ENCODE results near the gene TAF5L.
"Not testable (repeated sequence)": the region's sequence is repeated elsewhere in the genome, so short reads cannot be mapped to it uniquely, and the experiment has no call there.

TAF5L gene

DNA sequence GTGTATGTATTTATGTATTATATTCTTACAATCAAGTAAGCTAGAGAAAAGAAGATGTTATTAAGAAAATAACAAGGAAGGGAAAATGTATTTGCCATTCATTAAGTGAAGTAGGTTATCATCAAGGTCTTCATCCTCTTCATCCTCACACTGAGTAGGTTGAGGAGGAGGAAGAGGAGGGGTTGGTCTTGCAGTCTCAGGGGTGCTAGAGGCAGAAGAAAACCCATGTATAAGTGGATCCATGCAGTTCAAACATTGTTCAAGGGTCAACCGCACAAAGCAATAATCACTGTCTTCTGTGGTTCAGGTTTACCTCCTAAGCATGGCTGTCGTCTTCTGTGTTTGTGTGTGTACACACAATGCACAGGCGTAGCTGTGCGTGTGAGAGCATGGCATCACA is 17.0 kb upstream of the TAF5L start:
- no peak for DNase-seq (ENCODE audit: low read depth in 1 of 2, low spot score in 1 of 2)

DNA sequence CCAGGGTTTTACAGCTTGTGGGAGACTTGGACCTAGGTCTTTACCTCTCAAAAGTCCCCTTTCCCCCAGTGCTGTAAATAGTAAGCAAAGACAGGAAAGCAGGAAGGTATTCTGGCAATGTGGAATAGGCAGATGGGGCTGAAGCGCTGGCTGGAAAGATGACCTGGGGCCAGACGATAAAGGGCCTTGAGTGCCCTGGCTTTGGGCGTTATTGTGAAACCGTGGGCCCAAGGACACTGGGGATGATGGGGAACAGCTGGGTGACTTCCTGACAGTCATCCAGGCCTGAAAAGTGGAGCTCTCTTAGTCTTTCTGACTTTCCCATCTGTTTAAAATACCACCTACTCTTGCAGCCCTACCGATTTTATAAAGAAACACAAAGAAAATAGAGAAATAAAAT is 16.5 kb upstream of the TAF5L start:
- DNase-seq (ENCODE audit: low read depth in 1 of 2, low spot score in 1 of 2), result no peak

DNA sequence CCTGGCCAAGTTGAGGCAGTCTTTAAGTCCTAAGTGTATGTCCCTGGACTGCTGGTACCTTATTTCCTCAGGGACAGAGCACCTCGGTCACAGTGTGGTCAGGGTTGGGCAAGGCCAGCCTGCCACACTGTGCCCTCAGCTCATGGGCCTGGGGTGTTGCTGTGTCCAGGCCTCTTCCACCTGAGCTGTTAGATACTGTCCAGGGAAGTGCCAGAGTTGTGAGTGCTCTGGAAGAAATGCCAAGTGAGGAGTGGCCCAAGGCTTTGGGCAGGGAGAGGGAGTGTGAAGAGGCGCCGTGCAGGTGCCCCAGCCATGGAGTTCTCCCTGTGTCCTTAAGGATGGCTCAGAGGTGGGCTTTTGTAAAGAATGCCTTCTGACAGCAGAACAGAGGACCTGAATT is 15.4 kb upstream of the TAF5L start:
- DNase-seq (ENCODE audit: low read depth in 1 of 2, low spot score in 1 of 2), result no peak

DNA sequence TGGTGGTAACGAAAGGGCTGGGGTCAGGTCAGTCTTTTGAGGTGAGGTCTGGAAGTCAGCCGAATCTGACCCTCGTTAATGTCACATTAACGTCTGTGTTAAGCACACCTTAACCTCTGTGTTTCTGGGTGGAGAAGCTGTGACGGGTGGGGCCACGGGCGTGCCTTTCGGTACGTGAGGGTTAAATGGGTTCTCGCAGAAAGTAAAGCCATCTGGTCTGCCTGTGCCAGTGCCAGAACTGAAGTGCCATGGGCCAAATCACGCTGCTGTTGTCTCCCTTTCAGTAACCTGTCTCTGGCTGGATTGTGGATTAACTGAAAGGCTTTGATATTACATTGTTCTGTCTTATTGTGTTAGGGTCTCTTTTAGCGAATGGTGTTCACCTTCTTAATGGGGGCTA is 14.5 kb upstream of the TAF5L start:
- no peak for DNase-seq (ENCODE audit: low read depth in 1 of 2, low spot score in 1 of 2)

DNA sequence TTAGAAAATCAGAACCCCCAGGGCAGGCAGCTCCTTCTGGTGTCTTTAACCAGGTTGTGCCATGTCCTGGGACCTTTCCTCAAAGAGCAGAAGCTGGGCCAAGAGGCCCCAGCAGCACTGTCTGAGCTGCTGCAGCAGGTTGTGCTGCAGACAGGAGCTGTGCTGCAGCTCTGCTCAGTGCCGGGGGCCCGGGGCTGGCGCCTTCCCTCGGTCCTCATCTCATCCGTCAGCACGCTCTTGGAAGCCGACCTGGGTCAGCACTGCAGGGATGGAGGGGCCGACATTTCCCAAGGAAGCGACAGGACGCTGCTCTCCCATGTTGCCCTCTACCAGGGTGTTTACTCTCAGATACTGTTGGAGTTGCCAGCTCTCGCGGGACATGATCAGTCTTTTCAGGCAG is 11.8 kb upstream of the TAF5L start:
- no peak for DNase-seq (ENCODE audit: low read depth in 1 of 2, low spot score in 1 of 2)

DNA sequence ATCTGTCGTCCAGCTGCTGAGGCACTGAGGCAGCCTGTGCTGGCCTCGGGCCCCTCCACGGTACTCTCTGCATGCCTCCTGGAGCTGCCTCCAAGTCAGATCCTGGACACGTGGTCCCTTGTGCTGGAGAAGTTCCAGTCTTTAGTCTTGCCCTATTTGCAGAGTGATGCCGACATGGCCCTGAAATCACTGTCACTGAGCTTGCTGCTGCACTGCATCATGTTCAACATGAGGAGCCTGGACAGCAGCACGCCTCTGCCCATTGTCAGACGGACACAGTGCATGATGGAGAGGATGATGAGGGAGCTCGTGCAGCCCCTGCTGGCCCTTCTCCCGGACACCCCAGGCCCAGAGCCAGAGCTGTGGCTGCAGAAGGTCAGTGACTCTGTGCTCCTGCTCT is 10.1 kb upstream of the TAF5L start:
- DNase-seq (ENCODE audit: low read depth in 1 of 2, low spot score in 1 of 2), result no peak

DNA sequence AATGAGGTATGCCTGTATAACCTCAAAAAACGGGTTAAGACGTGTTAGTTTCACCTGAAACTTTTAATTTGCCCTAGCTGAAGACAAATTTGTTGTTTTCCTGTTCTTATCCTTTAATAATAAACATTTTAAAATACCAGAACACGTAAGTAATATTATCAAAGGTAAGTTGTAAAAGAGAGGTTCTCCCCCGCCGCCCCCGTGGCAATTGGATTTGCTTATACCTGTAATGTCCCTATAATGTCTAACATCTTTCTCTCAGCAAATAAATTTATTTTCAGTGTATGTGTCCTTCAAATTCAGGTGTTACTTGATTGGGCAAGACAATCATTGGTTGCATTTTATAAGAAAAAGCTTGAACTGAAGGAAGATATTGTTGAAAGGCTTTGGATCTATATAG is 6.0 kb upstream of the TAF5L start:
- no peak for DNase-seq (ENCODE audit: low read depth in 1 of 2, low spot score in 1 of 2)

DNA sequence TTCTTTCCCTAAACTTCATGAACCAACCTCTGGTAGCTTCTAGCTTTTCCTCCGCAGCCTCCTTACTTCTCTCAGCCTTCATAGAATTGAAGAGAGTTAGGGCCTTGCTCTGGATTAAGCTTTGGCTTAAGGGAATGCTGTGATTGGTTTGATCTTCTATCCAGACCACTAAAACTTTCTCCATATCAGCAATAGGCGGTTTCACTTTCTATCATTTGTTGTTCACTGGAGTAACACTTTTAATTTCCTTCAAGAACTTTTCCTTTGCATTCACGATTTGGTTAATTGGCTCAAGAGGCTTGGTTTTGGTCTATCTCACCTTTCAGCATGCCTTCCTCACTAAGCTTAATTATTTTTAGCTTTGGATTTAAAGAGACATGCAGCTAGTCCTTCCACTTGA is 5.2 kb upstream of the TAF5L start:
- DNase-seq (ENCODE audit: low read depth in 1 of 2, low spot score in 1 of 2), result no peak

DNA sequence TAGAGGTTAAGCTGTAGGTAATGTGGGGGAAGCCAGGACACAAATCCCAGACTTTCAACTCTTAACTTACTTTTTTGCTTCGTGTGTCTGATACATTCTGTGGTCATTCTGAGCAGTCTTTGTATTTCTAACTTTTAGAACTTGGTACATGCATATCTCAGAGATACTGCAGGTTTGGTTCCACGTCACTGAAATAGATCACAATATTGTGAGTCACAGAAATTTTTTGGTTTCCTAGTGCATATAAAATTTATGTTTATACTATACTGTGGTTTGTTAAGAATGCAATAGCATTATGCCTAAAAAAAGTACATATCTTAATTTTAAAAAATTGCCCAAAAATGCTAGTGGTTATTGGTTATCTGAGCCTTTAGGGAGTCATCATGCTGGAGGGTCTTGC is 3.3 kb upstream of the TAF5L start:
- no peak for DNase-seq (ENCODE audit: low read depth in 1 of 2, low spot score in 1 of 2)

DNA sequence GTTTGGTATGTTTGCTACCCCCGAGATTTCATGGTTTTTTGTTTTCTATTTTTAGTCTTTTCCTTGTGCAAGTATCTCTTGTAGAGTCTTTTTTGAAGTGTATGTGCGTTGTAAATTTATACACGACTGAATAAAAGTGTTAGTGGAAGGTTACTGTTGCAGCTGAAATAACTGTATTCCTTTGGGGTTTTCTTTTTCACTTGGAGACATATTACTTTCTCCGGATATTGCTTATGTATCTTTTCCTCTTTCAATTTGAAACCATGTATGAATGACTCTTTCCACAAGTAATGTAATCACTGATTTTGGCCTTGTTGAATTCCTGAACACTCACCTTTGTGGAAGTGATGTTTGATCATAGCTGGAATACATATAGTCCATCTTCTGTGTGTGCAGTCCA is 1.1 kb upstream of the TAF5L start:
- DNase-seq (ENCODE audit: low read depth in 1 of 2, low spot score in 1 of 2), result no peak

DNA sequence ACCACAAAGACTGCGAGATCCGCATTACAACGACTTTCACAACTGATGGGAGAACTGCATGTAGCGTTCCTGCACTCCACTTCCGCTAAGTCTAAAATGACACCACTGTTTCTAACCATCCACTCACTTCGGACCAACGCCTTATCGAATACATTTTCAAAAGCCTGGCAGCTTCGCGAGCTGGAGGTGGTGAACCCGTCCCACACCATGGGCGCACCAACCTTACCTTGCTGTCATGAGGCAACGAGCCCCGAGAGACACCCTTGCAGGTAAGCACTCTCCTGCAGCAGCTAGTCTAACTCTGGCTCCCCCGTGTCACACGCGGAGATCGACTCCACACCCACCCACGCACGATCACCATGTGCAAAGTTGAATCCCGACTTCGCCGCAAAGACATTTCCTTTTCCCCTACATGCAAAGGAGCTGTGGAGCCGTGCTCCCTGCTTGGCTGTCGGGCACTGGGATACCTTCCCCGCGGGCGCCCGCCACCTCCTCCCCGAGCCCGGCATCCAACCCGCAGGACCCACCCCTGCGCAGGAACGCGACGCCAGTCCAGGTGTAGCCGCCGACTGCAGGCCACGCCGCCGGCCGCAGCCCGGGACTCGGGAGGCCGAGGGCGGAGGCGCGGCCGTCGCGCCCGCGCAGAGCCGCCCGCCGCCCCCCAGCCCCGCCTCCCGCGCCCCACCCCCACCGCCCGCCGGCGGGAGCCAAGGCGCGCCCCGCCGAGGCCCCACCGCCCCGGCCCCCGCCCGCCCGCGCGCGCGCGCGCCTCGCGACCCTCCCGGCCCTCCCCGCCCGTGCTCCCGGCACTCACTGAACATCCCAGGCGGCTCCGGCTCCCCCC is 629 bp downstream of the TAF5L start:
- peak; percentile 28 to 40 for DNase-seq (ENCODE audit: low read depth in 1 of 2, low spot score in 1 of 2)

DNA sequence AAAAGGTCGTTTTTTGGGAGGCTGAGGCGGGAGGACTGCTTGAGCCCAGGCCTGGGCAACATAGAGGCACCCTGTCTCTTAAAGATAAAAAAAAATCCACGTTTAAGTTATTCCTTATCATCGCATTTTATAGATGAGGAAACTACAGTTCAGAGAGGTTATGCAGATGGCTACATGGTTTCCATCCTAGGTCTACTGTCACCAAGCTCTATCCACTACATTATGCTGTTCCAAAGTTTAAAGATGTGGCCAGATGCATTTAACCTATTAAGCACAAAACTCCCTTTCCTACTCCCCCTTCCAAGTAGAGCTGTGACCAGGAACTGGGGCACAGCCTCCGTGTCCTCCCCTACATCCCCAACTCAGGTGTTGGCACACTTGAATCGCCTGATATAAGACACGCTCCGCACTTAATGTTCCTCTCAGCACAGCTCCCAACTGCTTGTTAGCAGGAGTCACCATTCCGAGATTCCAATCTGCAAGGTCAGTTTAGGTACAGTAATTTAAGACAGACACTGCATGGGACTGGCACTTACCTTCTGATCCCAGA is 1.3 kb downstream of the TAF5L start:
- DNase-seq (ENCODE audit: low read depth in 1 of 2, low spot score in 1 of 2), result no peak

DNA sequence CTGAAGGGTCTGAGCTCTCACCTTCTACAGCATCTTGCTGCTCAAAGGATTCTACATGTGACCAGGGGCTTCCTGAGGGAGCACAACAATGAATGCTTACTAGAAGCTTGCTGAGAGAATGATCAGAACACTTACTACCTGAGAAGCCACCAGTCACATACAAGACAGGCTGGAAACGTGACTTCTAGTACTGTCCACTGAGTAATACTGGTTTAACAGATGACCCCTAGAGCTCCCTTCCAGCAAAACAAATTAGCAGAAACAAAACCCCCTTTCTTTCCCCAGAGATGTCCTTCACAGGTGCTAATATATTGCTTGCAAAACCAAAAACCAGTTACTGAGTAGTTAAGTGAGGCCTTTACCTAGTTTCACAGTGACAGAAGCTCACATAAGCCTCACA is 2.1 kb downstream of the TAF5L start:
- no peak for DNase-seq (ENCODE audit: low read depth in 1 of 2, low spot score in 1 of 2)

DNA sequence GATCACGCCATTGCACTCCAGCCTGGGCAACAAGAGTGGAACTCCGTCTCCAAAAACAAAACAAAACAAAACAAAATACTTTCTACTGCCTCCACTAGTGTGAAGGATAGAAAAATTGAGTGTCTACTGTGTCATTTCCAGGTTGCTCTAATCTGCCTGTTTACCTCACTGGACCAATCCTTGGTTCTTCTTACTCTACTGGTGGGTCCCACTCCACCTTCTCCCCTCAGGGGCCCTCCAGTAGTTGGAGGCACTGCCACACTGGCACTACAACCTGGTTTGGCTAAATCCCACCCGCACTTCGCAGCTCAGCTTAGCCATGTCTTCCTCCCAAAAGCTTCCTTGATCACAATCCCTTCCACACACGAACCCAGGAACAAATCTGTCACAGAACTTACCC is 2.7 kb downstream of the TAF5L start:
- DNase-seq (ENCODE audit: low read depth in 1 of 2, low spot score in 1 of 2), result no peak

DNA sequence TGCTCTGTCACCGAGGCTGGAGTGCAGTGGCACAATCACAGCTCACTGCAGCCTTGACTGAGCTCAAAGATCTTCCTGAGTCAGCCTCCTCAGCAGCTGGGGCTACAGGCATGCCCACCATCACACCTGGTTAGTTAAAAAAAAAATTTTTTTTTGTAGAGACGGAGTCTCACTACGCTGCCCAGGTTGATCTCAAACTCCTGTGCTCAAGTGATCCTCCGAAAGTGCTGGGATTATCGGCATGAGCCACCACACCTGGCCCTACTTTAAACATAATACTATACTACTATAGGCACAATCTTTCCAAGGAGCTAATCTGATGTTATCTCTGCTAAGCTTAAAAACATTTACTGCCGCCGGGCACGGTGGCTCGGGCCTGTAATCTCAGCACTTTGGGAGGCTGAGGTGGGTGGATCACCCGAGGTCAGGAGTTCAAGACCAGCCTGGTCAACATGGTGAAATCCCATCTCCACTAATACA is 3.2 kb downstream of the TAF5L start:
- DNase-seq (ENCODE audit: low read depth in 1 of 2, low spot score in 1 of 2), result not testable (repeated sequence)

DNA sequence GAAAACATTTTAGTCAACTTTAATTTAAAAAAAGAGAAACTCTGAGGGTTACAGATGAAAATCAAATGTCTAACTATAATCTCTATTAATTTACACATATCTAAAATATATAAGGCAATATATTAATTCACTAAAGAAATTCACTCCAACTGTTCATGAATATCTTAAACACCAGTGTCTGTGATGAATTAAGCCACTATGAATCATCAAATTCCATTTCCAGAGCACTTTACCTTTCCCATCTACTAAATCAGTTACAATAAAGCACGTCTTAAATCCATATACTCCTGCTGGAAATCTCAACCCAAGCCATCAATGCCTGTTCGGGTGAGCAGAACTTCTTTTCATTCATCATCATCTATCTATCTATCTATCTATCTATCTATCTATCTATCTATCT is 4.3 kb downstream of the TAF5L start:
- DNase-seq (ENCODE audit: low read depth in 1 of 2, low spot score in 1 of 2), result no peak

DNA sequence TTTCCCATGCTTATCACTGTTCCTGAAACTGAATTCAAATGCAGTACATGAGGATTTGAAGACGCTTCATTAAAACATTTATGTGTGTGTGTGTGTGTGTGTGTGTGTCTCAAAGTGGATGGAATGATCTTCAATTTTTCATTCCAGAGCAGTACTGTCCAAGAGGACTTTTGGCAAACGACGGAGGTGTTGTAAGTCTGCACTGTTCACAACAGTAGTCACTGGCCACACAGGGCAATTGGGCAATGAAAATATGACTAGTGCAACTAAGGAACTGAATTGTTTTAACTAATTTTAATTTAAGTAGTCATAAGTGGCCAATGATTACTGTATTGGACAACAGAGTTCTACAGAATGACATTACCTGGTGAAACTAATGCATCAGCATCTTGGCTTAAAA is 5.0 kb downstream of the TAF5L start:
- no peak for DNase-seq (ENCODE audit: low read depth in 1 of 2, low spot score in 1 of 2)

DNA sequence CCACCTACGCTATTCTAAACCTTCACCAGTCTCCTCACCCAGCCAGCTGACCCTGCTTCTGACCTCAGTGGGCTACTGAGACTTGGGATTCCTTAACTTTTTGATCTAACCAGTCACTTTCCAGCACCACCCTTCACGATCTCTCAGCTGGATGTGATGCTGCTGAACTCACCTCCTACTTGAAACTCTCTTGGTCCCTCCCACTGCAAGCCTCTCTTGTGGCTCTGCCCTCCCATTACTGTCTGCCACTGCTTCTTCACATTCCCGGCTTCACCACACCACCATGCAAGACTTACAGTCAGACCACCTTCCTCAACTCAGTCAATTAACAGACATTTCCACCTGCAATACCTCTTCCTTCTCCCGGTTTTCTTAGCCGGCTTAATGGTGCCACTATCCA is 6.3 kb downstream of the TAF5L start:
- DNase-seq (ENCODE audit: low read depth in 1 of 2, low spot score in 1 of 2), result no peak

DNA sequence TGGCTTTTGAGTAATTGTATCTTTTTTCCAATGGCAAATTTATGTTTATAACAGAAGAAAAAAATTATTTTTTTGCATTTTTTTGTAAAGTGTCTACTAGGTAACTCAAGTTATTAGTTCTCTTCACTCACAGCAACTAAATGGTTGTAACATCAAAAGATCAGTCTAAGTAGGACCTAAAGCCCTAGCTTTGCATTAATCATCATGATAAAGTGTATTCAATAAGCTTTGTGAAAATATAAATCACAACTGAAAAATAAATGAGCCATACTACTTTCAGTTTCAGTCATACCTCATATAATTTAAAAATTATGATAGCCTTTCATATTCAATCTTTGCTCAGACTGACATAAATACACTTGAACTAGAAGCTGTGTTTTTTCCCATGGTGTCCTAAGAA is 6.9 kb downstream of the TAF5L start:
- no peak for DNase-seq (ENCODE audit: low read depth in 1 of 2, low spot score in 1 of 2)

DNA sequence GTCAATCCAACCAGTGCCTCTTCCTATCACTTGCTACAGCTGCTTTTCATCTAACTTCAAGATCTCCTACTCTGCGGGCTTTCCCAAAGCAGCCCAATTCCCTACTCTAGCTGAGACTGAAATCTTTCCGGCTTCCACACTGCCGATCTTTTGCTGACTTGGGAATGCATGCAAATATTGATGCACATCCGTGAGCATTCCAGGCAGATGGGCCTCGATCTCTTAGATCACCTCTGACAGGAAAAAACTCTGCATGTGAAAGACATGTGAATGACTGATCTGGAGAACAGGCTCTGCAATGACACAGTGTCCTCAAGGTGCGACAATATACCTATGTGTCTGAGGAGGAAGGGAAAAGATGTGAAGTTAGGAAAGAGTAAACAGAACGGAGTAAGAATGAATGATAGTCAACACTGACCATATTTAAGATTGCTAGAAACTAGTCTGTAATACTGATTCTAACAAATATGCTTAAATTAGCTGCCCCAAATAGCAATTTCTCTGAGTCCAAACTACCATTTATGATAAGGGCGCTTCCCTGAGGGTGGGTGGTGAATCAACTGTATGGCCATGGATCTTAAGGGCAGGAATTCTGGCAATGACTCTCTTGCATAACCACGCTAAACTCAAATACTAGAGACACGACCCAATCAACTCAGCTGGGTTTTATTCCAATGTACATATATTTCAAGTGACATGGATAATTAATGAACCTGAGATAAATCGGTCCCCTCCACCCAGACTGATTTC is 8.4 kb downstream of the TAF5L start:
- no peak for DNase-seq (ENCODE audit: low read depth in 1 of 2, low spot score in 1 of 2)

DNA sequence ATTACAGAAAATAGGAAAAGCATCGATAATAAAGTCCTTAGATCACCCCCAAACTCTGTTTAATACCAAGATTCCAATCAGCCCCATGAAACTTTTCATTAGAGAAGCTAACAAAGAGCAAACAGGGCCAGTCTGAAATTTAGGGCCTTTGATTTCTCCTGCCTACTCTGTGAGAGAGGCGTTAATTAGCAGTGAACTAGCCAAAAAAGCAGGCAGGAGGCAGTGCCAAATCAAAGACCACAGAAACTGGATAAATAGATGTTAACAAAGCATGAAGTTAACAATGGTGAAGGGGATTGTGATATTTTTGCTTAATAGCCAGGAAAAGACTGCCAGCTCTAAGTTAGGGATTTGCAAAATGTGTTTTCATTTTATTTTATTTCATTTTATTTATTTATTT is 11.2 kb downstream of the TAF5L start:
- DNase-seq (ENCODE audit: low read depth in 1 of 2, low spot score in 1 of 2), result no peak

DNA sequence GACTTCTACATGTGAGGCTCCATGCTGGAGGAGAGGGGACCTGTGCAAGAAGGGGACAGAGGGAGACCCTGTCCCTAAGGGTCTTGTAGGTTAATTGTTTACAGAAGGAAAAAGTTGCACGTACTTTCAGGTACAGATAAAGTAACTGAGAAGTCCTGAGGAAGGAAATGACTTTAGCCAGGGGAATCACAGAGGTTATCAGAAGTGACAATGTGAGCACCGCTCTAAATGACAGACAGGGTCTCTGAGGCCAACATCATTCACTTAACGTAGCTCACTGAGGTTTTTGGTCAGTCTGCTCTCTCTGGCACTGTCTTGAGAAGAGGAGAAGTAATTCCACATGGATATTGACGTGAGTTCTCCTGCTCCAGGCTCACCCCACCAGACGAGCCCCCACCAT is 12.0 kb downstream of the TAF5L start:
- DNase-seq (ENCODE audit: low read depth in 1 of 2, low spot score in 1 of 2), result no peak

All from activated CD4-positive, alpha-beta T cell treated with anti-CD3 and anti-CD28 coated beads, Interleukin-2, amount 50 U/mL, for 24 hours (primary cell).